ENCODE data around the gene UBQLN1.

The UBQLN1 gene

DNA sequence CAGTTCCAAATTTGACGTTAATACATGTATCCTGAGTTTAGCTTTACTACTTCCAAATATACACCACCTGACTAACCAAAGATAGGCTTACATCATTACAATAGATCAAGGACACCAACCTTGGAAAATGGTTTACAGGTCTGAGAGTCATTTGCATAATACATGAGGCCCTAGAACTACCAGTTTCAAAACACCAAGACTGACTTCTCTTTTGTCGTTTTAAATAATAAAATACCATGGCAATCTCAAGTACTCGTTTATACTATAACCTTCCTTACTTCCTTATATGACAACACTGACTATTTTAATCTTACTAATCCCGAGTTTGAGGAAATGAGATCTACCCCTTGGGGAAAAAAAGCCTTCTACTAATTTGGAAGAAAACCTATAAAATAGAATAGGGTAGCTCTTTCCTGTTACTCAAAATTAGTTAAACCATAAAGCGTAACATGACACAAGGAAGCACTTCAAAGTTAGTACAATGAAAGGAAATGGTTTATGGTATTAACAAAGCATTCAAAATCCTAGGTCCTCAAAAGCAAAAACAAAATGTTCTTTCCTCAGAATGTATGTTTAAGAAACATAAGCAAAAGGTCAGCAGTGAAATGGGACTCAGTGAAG is 42.1 kb downstream of the UBQLN1 start:
- H3K9me3 Mint-ChIP-seq: no peaks in the 10 kb centered on the region
- no peak overlapping the region for H3K4me3 Mint-ChIP-seq
- H3K36me3 Mint-ChIP-seq (ENCODE audit: low read depth): peaks cover 36% of the 10 kb centered on the region
- no peaks in the 10 kb centered on the region for H3K27me3 Mint-ChIP-seq (ENCODE audit: low read depth)
- H3K4me1 Mint-ChIP-seq (ENCODE audit: low read depth): peaks cover 5% of the 10 kb centered on the region
- no peak overlapping the region for H3K27ac Mint-ChIP-seq

DNA sequence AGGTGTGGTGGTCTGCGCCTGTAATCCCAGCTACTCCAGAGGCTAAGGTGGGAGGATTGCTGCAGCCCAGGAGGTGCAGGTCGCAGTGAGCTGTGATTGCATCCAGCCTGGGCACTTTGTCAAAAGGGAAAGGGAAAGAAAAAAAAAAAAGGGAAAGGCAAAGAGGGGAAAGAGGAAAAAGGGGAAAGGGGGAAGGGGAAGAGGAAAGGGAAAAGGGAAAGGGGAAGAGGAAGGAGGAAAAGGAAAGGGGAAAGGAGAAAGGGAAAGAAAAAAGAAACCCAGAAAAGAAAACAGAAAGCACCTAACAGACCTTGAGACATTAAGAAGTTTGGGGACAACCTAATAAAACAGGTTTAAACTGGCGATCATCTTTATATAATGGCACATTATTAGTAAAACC is 44.8 kb downstream of the UBQLN1 start:
- Mint-ChIP-seq H3K27ac (peak overlapping the region; percentile 61), H3K9me3 (no peaks in the 10 kb centered on the region), H3K36me3 (ENCODE audit: low read depth) (peaks cover 37% of the 10 kb centered on the region), H3K27me3 (ENCODE audit: low read depth) (no peaks in the 10 kb centered on the region), H3K4me1 (ENCODE audit: low read depth) (peaks cover 7% of the 10 kb centered on the region), H3K4me3 (no peak overlapping the region)

DNA sequence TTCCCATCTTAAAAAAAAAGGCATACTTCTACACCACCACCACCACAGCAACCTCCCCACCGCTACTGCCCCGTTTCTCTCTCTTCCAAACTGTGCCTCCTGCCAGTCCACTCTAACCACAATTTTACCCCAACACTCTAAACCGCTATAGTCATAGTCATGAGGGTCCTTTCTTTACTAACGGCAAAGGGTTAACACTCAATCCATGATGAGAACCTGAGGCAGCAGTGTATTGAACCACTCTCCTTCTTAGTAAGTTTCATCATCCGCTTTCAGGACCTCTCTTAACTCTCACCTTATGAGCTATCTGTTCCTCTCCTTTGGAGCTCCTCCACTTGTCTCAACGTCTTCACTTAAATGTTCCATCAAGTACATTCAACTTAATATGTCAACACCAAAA is 50.8 kb downstream of the UBQLN1 start:
- H3K27ac Mint-ChIP-seq: no peak overlapping the region
- no peak overlapping the region for H3K4me3 Mint-ChIP-seq
- no peaks in the 10 kb centered on the region for H3K9me3 Mint-ChIP-seq
- peaks cover 5% of the 10 kb centered on the region for H3K4me1 Mint-ChIP-seq (ENCODE audit: low read depth)
- H3K27me3 Mint-ChIP-seq (ENCODE audit: low read depth): no peaks in the 10 kb centered on the region
- H3K36me3 Mint-ChIP-seq (ENCODE audit: low read depth): peaks cover 28% of the 10 kb centered on the region

DNA sequence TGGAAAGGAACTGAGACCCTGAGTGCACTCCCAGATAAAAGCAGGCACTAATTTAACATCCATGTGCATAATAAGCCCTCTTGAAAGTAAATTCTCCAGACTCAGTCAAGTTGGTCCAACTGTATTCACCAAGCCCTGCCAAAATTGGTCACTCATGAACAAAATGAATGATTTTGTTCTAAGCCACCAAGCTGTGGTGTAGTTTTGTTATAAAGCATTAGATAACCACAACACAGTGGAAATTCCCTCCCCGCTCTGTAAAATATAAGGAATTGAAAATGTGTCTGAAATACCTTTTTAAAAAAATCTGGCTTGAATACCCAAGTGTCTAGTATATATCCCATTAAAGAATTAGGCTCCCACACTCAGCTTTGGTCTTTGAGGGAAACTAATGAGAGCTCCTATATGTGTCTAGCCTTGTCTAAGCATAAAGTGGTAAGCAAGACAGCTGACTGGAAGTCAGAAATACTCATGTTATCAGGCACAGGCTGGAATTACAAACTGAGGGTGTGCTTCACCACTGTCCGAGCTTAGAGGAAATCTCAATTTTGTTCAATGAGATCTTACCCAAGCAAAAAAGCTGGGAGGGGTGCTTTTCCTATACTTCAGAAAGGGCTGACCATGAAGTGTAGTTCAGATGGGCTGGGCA is 51.6 kb downstream of the UBQLN1 start:
- Mint-ChIP-seq H3K4me1 (ENCODE audit: low read depth) (peaks cover 5% of the 10 kb centered on the region), H3K27me3 (ENCODE audit: low read depth) (no peaks in the 10 kb centered on the region), H3K36me3 (ENCODE audit: low read depth) (peaks cover 32% of the 10 kb centered on the region), H3K4me3 (no peak overlapping the region), H3K9me3 (no peaks in the 10 kb centered on the region), H3K27ac (no peak overlapping the region)

DNA sequence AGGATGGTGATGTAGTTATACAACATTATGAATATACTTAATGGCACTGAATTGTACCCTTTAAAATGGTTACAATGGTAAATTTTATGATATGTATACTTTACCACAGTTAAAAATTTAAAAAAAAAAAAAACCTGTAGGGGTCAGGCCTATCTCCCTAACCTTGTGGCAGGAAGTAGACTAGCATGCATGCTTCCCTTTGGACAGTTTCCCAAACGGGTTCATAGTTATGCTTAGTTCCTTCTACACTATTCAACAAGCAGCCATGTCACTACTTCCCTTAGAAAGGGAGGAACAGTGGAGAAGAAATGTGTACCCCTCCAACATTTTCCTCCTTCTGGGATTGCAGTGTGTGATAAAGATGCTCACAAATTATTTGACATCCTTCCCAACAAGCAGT is 52.3 kb downstream of the UBQLN1 start:
- no peaks in the 10 kb centered on the region for H3K27me3 Mint-ChIP-seq (ENCODE audit: low read depth)
- peaks cover 34% of the 10 kb centered on the region for H3K36me3 Mint-ChIP-seq (ENCODE audit: low read depth)
- H3K27ac Mint-ChIP-seq: no peak overlapping the region
- no peaks in the 10 kb centered on the region for H3K9me3 Mint-ChIP-seq
- H3K4me3 Mint-ChIP-seq: no peak overlapping the region
- H3K4me1 Mint-ChIP-seq (ENCODE audit: low read depth): peaks cover 5% of the 10 kb centered on the region

DNA sequence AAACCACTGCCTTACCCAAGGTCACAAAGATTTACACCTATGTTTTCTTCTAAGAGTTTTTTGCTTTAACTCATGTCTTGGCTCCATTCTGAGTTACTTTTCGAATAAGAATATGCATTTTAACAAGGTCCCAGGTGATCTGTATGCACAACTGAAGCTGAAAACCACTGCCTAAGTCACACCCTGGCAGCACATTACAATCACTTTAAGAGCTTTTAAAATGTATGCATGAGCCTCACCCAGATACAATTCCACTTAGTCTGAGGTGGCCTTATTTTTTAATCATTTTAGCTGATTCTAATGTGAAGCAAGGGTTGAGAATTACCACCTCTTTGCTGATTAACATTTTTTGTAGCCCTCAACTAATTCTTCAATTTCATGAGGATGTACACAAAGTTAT is 55.3 kb downstream of the UBQLN1 start:
- peaks cover 27% of the 10 kb centered on the region for H3K36me3 Mint-ChIP-seq (ENCODE audit: low read depth)
- H3K27ac Mint-ChIP-seq: no peak overlapping the region
- H3K9me3 Mint-ChIP-seq: no peaks in the 10 kb centered on the region
- no peak overlapping the region for H3K4me3 Mint-ChIP-seq
- peaks cover 3% of the 10 kb centered on the region for H3K4me1 Mint-ChIP-seq (ENCODE audit: low read depth)
- H3K27me3 Mint-ChIP-seq (ENCODE audit: low read depth): no peaks in the 10 kb centered on the region

DNA sequence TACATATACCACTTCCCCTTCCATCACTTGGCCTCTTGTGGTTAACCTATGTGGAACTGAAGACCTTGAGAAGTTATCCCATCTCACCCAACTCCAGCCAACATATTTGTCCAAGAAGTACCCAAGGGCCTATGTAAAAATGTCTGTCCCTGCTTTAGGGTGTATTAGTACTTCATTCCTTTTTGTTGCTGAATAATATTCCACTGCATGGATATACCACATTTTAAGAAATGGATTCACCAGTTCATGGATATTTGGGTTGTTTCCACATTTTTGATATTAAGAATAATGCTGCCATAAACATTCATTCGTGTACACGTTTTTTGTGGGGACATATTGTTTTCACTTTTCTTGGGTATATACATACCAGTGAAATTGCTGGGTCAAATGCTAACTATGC is 56.2 kb downstream of the UBQLN1 start:
- Mint-ChIP-seq H3K36me3 (ENCODE audit: low read depth) (peaks cover 27% of the 10 kb centered on the region), H3K27me3 (ENCODE audit: low read depth) (no peaks in the 10 kb centered on the region), H3K4me1 (ENCODE audit: low read depth) (peaks cover 3% of the 10 kb centered on the region), H3K4me3 (no peak overlapping the region), H3K9me3 (no peaks in the 10 kb centered on the region), H3K27ac (no peak overlapping the region)

DNA sequence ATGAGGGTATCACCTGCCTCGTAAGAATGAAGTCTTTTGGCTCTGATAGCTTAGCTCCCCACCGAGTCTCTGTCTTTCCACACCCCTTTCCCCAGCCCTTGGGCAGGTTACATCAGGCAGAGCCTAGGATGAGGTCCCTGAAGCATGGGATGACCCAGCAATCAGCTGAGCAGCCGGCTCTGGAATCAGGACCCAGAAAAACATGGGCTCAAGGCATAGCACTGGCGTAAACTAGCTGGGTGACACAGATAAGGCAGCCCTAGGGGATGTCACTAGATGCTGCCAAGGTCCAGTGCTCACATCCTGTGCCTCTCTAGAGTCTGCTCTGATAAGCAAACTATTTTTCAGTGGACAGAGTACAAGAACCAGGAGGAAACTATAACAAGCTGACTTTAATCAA is 58.2 kb downstream of the UBQLN1 start:
- H3K4me1 Mint-ChIP-seq (ENCODE audit: low read depth): peaks cover 2% of the 10 kb centered on the region
- H3K27me3 Mint-ChIP-seq (ENCODE audit: low read depth): no peaks in the 10 kb centered on the region
- no peak overlapping the region for H3K4me3 Mint-ChIP-seq
- H3K27ac Mint-ChIP-seq: no peak overlapping the region
- no peaks in the 10 kb centered on the region for H3K9me3 Mint-ChIP-seq
- peaks cover 18% of the 10 kb centered on the region for H3K36me3 Mint-ChIP-seq (ENCODE audit: low read depth)

DNA sequence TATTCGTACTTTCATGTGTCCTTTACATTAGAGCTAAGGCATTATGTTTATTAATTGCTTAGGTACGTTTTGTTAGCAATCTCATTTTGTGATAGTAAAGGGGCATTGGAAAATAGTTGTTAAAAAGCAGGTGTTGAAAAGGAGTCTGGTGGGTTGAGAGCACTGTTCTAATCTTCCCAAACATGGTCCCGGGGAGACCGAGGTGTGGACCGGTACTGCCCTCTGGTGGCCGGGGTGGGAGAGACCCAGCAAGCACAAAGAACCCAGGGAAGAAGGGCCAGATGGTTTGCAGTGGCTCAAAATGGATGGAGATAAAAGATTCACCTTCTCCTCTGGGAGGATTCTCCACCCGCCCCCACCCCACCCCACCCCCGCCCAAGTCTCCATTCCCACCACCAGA is 58.7 kb downstream of the UBQLN1 start:
- no peak overlapping the region for H3K4me3 Mint-ChIP-seq
- H3K36me3 Mint-ChIP-seq (ENCODE audit: low read depth): peaks cover 18% of the 10 kb centered on the region
- H3K9me3 Mint-ChIP-seq: no peaks in the 10 kb centered on the region
- H3K4me1 Mint-ChIP-seq (ENCODE audit: low read depth): peaks cover 2% of the 10 kb centered on the region
- no peak overlapping the region for H3K27ac Mint-ChIP-seq
- no peaks in the 10 kb centered on the region for H3K27me3 Mint-ChIP-seq (ENCODE audit: low read depth)

DNA sequence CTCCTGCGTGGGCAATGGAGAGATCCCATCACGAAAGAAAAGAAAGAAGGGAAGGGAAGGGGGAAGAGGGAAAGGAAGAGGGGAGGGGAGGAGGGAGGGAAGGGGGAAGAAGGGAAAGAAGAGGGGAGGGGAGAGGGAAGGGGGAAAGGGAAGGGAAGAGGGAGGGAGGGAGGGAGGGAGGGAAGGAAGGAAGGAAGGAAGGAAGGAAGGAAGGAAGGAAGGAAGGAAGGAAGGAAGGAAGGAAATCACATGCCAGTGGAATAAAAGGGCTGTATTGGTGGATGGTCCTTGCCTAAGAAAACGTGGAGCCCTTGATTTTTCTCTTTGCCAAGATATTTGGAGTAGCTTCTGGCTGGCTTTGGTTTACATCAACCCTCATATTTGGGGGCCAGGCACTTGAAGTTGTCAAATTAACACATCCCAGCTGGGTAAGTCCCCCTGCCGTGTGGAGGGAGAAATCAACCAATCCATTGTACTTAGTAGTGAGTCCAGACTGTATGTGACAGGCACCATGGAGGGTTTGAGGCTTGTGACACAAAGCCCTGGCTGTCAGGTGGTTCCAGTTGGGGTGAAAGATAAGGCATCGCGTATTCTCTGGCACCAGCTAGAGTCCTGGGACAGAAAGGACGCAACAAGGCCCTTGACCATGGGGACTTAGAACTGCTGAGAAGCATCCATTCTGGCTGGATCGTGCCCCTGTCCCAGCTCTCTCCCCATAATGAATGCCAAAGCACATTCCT is 61.1 kb downstream of the UBQLN1 start:
- Mint-ChIP-seq H3K36me3 (ENCODE audit: low read depth) (peaks cover 8% of the 10 kb centered on the region), H3K9me3 (no peaks in the 10 kb centered on the region), H3K4me1 (ENCODE audit: low read depth) (peaks cover 2% of the 10 kb centered on the region), H3K4me3 (no peak overlapping the region), H3K27me3 (ENCODE audit: low read depth) (no peaks in the 10 kb centered on the region), H3K27ac (no peak overlapping the region)

DNA sequence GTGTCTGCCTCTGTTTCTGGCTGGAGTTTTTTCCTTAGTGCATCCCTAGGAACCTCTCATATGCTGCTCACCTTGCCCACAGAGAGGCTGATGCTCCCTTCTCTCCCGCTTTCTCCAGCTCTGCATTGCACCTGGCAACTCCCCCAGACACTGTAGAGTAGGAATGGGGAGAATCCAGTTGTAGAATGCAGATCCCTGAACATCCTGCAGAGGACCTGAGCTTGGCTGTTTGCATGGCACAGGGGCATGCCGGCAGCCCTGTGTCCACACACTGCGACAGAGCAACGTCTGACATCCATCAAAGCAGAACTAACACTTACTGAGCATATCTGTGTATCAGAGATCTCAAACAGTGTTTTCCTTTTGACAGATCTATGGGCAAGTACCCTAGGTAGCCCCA is 65.0 kb downstream of the UBQLN1 start:
- Mint-ChIP-seq H3K36me3 (ENCODE audit: low read depth) (peaks cover 2% of the 10 kb centered on the region), H3K27me3 (ENCODE audit: low read depth) (no peaks in the 10 kb centered on the region), H3K4me3 (no peak overlapping the region), H3K4me1 (ENCODE audit: low read depth) (peaks cover 2% of the 10 kb centered on the region), H3K9me3 (no peaks in the 10 kb centered on the region), H3K27ac (no peak overlapping the region)

DNA sequence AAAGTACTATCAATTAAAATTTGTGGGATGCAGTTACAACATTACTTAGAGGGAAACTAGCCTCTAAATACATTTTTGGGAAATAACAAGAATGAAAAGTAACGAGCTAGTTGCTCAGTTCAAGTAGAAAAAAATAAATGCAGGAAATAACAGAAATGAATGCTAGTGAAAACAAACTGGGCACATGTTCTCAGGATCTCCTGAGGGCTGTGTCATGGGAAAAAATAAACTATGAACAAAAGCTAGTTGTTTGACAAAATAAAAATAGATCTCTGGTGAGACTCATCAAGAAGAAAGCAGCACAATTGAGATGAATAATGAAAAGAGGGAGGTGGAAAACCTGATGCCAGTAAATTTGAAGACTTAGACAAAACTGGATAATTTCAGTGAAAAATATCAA is 68.5 kb downstream of the UBQLN1 start:
- Mint-ChIP-seq H3K4me3 (no peak overlapping the region), H3K36me3 (ENCODE audit: low read depth) (peaks cover 2% of the 10 kb centered on the region), H3K9me3 (no peaks in the 10 kb centered on the region), H3K27me3 (ENCODE audit: low read depth) (no peaks in the 10 kb centered on the region), H3K4me1 (ENCODE audit: low read depth) (peaks cover 2% of the 10 kb centered on the region), H3K27ac (no peak overlapping the region)

DNA sequence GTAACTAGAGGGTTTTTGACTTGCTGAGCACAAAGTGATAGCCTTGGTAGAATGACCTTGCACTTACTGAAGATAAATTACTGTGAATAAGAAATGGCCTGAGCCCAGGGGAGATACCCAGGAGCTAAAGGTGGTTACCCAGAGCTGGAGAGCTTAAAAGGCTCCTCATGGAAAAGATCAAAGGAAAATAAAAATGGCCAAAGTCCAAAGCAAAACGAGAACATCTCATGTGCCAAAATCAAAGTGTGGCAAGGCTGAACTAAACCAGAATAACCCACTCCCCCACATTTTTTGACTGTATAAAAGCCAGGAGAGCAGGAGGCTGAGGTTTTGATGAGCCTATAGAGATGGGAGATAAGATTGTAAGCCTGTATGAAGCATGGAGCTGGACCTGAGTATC is 70.4 kb downstream of the UBQLN1 start:
- H3K9me3 Mint-ChIP-seq: no peaks in the 10 kb centered on the region
- H3K27me3 Mint-ChIP-seq (ENCODE audit: low read depth): no peaks in the 10 kb centered on the region
- H3K4me3 Mint-ChIP-seq: no peak overlapping the region
- H3K27ac Mint-ChIP-seq: no peak overlapping the region
- no peaks in the 10 kb centered on the region for H3K4me1 Mint-ChIP-seq (ENCODE audit: low read depth)
- peaks cover 2% of the 10 kb centered on the region for H3K36me3 Mint-ChIP-seq (ENCODE audit: low read depth)

DNA sequence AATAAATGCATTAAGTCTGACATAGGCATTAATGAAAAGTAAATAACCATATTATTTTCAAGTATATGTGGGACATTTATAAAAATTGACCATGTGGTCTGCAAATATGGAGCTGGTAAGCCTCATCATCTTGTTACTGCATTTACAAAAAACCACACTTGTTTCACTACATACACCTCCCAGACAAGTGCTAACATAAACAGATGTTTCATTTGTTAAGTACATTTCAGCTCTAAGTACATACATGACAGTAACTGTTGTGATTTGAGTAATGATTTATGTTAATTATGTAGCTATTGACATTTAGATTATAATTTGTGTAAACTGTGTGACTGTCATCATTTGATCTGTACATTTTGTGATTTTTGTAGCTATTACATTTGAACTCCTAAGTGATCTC is 70.9 kb downstream of the UBQLN1 start:
- Mint-ChIP-seq H3K27me3 (ENCODE audit: low read depth) (no peaks in the 10 kb centered on the region), H3K4me3 (no peak overlapping the region), H3K36me3 (ENCODE audit: low read depth) (peaks cover 4% of the 10 kb centered on the region), H3K4me1 (ENCODE audit: low read depth) (peaks cover 1% of the 10 kb centered on the region), H3K27ac (no peak overlapping the region), H3K9me3 (no peaks in the 10 kb centered on the region)

DNA sequence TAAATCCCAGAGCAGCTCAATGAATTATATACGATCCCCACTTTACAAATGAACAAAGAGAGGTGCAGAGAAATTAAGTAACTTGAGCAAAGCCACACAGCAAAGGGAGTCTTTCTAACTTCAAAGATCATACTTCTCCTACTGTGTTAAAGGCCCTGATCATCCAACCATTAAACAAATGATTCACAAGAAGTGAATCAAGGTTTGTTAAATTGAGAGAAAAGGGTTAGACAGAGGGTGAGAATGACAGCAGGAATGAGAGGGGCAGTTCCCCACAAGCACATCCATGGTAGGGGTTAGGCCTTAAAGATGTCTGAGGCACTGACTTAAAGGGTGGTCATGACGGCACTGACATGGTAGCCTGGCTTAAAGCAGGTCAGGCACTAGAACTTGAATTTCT is 74.1 kb downstream of the UBQLN1 start:
- Mint-ChIP-seq H3K4me3 (no peak overlapping the region), H3K9me3 (no peaks in the 10 kb centered on the region), H3K27ac (no peak overlapping the region), H3K27me3 (ENCODE audit: low read depth) (no peaks in the 10 kb centered on the region), H3K36me3 (ENCODE audit: low read depth) (peaks cover 10% of the 10 kb centered on the region), H3K4me1 (ENCODE audit: low read depth) (peaks cover 4% of the 10 kb centered on the region)

All from T-helper 1 cell treated with Interleukin-12 subunit alpha and Interleukin-12 subunit beta and Interleukin-4 antibody, amounts not matched to agents 30 μg/mL and 1 μg/mL, for 36 hours (primary cell).